DMS153 (cell line): ENCODE results near the gene UBTD2.
"Not testable (repeated sequence)": the region's sequence is repeated elsewhere in the genome, so short reads cannot be mapped to it uniquely, and the experiment has no call there.

ENCODE experiments used
- DNase-seq: peaks from one replicate; lab custom pipeline; 2025; lab: John Stamatoyannopoulos, UW

The UBTD2 gene

DNA sequence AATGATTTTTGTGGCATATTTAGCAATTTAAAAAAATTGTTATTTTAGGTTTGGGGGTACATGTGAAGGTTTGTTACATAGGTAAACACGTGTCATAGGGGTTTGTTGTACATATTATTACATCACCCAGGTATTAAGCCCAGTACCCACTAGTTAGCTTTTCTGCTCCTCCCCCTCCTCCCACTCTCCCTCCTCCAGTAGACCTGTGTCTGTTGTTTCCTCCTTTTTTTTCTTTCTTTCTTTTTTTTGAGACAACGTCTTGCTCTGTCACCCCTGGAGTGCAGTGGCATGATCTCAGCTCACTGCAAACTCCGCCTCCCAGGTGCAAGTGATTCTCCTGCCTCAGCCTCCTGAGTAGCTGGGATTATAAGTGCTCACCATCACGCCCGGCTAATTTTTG is 8.3 kb upstream of the UBTD2 start:
- not testable (repeated sequence) for DNase-seq

DNA sequence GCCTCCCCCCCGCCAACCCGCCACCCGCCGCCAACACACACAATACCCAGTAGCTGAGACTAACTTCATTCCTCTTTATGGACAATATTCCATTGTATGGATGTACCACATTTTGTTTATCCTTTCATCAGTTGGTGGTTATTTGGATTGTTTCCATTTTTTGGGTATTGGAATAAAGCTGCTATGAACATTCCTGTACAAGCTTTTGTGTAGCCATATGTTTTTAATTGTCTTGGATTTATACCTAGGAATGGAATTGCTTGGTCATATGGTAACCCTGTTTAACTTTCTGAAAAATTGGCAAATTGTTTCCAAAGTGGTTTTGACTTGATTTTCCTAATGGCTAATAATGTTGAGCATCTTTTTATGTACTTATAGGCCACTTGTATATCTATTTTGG is 4.9 kb upstream of the UBTD2 start:
- no peak for DNase-seq

DNA sequence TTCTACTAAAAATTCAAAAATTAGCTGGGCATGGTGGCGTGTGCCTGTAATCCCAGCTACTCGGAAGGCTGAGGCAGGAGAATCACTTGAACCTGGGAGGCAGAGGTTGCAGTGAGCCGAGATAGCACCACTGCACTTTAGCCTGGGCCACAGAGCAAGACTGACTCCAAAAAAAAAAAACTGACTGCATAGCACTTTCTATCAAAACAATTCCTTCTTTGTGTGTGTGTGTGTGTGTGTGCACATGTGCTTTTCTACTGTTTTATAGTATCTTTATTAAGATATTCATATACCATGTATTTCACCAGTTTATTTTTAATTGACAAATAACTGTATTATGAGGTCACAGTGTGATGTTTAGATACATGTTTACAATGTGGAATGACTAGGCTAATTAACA is 3.6 kb upstream of the UBTD2 start:
- not testable (repeated sequence) for DNase-seq

DNA sequence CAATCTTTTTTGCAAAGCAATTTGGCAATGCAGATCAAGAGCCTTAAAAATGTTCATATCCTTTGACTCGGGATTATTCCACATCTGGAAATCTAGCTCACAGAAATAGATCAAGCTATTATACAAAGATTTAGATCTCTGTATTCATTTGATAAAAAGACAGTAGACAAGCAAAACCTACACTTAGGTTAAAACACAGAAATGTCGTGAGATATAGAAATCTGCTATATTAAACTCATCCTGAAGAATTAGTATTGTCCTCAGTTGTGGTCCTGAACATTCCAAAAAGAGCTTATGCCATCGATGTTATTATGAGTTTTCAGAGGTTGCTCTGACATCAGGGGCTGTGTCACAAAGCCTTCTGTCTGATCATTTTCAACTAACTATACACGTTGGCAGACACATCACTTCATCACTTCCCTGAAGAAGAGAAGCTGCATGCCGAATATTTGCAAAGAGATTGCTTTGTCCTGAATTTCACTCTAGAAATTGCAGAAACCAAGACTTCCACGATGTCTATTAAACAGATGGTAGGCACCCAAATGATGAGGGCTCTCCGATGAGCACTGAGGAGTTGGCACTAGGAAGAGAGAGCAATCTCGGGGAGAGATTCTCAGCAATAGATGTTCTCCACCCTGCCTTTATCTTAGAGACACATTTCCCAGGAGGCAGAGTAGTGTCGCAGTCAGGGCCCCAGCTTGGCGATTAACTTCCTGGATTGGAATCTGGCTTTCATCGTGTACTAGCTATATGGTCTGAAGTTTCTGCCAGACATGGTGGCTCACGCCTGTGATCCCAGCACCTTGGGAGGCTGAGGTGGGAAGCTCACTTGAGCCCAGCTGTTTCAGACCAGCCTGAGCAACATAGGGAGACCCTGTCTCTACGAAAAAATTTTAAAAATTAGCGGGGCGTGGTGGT is 1.9 kb upstream of the UBTD2 start:
- DNase-seq, result no peak

DNA sequence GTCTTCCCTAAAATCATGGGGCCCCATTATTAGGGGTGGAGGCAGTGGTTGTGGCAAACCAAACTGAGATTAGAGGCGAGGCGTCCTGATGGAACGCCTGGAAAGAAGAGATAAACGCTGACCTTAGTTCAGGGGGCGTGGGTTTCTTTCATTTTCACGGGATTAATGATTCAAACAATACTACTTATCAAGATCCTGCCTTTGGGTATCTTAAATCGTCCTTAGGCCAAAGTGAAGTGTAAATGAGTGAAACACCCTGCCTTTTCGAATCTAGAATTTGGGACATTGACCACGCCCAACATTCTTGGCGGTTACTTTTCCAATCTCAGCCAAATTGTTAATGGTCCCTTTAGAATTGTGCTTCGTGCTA is 1.0 kb upstream of the UBTD2 start:
- DNase-seq, result no peak

DNA sequence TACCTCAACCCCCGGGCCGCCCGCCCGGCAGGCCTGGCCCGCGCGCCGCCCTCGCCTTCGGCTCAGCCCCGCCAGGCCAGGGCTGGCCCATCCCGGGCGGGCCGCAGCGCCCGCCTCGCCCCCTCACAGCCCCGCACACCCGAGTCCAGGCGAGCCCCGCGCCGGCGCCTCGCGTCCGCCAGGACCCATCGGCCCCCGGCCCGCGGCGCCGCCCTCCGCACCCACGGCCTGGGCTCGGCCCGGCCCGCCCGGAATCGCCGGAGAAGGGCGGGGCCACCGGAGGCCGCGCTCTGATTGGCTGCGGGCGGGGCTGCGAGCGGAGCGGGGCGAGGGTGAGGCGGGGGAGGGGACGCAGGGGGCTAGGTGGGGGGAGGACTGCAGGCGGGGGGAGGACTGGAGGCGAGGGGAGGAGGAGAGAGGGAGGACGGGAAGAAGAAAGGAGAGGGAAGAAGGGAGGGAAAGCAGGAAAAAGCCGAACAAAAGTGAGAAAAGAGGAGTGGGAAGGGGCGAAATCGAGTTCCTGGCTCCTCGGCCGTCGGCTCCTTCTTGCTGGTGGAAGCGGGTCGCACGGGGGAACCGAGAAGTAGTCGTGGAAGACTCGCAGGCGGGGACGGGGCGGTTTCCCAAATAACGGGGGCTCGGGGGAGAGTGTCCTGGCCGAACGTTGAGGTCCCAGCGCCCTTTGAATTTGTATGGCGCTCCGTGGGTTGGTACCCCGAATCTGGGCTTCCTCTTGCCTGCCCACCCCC is 472 bp upstream of the UBTD2 start:
- DNase-seq, result peak; percentile 29

DNA sequence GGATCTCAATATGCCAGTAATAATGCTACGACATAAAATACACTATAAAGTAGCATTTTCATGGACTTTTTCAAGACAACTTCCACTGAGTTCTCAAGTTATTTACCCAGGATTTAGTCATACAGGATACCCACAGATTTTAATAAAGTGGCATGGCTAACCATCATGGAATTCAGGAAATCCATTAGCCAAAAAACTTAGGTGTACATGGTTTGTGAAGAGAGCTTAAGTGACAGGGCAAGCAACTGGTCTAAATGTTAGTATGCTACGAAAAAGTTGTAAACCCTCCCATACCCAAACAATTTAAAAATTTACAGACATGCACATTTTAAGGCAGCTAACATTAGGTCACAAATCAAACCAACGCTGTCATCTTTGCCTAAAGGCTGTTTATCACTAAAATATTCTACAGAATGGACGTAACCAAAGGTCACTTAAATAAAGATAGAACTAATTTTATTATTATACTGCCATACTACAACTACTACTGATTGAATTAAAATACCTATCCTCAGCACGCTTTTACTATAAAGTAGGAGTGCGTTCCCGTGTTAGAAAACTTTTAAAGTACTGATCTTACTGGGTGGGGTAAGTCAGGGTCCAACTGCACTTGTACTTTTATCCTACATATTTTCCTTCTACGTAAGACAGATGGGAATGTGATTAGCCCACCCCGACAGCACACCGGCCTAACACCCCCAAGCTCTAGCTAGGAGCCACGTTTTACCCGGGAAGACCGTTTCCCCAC is 1.1 kb downstream of the UBTD2 start:
- DNase-seq, result no peak

DNA sequence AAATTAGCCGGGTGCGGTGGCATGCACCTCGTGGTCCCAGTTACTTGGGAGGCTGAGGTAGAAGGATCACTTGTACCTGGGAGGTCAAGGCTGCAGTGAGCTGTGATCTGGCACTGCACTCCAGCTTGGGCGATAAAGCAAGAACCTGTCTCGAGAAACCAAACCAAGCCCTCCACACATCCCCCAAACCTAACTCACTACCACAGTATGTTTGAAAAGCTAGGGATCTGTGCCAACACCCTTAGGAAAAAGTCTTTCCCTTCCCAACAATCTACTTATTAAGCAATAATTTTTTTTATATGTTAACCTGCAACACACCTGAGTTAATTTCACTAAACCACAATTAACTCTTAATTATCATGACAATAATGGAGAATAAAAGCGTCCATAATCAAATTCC is 2.2 kb downstream of the UBTD2 start:
- DNase-seq, result no peak

DNA sequence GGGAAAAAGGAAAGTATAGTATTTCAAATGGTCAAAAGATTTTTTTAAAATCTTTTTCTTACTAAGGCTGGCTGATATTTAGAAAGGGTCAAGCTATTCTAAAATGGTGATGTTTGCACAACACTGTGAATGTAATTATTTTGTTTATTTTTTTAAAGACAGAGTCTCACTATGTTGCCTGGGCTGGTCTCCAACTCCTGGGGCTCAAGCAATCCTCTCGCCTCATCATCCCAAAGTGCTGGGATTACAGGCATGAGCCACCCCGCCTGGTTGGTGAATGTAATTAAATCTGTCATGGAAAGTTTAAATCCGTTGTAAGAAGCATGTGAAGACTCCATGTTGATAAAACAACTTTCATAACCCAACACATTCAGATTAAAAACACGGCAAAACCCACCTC is 2.6 kb downstream of the UBTD2 start:
- DNase-seq, result no peak

DNA sequence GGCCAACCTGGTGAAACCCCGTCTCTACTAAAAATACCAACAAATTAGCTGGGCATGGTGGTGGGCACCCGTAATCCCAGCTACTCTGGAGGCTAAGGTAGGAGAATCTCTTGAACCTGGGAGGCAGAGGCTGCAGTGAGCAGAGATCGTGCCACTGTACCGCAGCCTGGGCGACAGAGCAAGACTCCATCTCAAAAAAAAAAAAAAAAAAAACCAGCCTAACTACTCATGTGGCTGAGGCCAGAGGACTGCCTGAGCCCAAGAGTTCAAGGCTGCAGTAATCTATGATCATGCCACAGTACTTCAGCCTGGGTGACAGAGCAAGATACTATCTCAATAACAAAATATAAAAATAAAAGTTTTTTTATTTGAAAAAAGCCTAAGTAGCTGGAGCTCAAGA is 3.2 kb downstream of the UBTD2 start:
- no peak for DNase-seq

DNA sequence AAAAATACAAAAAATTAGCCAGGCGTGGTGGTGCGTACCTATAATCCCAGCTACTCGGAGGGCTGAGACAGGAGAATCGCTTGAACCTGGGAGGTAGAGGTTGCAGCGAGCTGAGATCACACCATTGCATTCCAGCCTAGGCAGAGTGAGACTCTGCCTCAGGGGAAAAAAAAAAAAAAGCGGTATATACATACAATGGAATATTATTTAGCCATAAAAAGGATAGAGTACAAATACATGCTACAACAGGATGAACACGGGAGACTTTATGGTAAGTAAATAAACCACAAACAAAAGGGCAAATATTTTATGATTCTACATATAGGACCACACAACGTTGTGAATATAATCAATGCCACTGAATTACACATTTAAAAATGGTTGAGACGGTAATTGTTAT is 5.2 kb downstream of the UBTD2 start:
- no peak for DNase-seq

DNA sequence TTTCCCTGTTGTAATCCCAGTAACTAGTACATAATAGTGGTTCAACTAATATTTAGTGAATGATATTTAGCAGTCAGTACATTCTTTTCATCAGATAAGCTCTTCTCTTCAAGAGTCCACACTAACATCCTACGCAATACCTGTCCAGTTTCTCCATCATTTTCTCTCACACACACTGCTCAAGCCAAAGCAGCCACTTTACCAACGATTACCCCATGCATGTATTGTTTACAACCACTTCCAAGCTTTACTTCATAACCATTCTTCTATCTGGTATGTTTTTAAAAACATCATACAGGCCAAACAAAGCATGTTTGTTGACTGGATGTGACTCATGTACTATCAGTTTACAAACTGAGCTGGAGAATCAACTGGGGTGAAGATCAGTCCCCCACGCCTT is 7.3 kb downstream of the UBTD2 start:
- DNase-seq, result no peak

DNA sequence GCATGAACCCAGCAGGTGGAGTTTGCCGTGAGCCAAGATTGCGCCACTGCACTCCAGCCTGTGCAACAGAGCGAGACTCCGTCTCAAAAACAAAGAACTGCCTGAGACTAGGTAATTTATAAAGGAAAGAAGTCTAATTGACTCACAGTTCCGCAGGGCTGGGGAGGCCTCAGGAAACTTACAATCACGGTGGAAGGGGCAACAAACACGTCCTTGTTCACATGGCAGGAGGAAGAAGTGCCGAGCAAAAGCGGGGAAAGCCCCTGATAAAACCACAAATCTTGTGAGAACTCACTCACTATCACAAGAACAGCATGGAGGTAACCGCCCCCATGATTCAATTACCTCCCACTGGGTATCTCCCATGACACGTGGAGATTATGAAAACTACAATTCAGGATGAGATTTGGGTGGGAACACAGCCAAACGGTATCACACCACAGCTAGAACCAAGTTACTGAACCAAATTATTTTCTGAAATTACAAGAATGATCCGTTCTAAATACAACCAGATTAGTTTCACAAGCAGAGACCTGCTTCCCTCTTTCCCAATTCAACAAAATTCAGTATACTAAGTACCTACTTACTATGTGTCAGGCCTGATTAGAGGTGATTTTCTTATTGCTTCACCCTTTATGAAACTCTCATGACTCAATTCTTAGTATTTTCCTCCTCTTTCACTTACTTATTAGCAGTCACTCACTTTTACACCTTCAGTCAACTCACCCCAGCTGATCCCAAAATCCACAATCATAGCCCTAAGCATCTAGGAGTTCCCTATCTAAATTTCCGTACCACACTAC is 8.4 kb downstream of the UBTD2 start:
- no peak for DNase-seq

DNA sequence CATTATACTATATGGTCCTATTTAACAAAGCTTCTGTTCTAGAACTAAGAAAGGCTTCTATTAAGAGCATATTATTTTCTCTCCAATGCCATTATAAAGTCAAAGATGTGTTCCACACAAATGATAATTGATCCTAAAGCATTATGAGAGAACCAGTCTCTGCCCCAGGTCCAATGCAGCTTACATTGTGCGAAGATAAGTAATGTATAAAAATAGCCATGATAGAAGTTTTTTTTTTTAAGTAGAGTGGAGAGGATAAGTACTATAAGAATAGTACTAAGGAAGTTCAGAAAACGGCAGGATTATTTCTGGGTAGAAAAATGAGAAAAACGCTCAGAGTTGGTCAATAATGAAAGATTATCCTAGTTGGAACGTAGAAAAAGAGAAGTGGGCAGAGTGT is 15.6 kb downstream of the UBTD2 start:
- DNase-seq, result no peak

DNA sequence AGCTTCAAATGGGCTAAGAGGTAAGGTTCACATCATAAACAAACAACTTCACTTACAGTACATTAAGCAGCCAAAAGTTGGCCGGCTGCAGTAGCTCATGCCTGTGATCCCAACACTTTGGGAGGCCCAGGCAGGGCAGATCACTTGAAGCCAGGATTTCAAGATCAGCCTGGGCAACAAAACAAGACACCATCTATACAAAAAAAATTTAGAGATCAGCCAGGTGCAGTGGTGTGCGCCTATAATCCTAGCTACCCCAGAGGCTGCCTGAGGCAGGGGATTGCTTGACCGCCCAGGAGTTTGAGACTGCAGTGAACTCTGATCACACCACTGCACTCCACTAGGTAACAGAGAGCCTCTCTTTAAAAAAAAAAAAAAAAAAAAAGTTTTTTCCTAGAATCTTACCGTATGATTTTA is 16.9 kb downstream of the UBTD2 start:
- no peak for DNase-seq

DNA sequence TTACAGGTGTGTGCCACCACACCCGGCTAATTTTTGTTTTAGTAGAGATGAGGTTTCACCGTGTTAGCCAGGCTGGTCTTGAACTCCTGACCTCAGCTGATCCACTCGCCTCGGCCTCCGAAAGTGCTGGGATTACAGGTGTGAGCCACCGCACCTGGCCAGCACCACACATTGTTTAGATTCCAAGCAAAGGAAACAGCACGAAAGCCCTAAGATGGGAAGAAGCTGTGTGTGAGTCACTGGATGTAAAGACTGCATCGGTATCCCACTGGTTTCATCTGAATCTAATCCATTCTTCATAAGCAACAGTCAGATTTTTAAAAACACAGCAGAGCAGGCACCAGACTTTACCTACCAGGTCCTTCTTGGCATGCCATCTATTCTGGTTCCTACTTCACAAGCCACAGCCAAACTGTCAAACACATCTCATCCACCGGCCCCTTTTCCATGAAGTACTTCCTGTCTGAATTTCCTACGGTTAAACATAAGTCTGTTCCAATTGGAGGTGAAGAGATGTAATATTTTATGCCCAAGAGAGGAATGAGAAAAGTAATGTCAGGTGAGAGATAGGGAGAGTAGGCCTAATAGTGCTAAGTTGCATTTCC is 17.4 kb downstream of the UBTD2 start:
- no peak for DNase-seq

DNA sequence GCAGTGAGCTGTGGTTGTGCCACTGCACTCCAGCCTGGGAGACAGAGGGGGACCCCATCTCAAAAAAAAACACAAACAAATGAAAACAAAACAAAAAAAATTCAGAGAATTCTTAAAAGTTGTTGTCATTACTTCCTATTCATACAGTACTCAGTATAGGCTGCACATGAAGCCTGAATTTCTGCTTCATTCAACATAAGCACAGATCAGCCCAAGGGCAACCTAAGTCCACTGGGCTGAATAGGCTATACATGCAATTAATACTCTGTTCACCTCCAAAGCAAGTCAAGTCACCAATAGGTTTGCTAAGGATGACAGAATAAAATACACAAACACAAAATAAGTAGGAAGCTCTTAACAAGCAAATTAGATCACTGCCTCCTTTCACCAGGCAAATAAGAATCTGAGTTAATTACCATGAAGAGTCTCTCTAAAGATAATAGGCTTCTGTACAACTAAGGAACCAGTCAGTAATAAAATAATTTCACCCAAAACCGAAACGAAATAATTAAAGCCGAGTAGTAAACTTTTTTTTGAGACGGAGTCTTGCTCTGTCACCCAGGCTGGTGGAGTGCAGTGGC is 18.7 kb downstream of the UBTD2 start:
- DNase-seq, result no peak

DNA sequence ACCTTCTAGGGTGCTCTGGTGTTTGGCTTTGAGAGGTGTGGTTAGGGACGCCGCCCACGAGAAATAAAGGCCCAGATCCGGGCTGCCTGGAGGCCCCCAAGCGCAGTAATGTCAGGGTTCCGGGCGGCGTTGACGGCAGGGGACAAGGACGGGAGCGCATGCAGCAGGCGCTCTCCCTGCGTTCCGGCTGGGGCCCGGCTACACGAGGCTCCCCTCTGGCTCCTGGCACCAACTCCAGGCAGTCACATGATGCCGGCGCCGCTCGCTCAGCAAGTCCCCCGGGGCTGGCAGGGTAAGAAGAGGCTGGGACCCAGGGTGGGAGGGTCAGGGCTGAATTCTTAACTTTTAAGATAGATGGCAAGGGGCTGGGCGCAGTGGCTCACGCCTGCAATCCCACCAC is 28.1 kb downstream of the UBTD2 start:
- DNase-seq, result no peak

DNA sequence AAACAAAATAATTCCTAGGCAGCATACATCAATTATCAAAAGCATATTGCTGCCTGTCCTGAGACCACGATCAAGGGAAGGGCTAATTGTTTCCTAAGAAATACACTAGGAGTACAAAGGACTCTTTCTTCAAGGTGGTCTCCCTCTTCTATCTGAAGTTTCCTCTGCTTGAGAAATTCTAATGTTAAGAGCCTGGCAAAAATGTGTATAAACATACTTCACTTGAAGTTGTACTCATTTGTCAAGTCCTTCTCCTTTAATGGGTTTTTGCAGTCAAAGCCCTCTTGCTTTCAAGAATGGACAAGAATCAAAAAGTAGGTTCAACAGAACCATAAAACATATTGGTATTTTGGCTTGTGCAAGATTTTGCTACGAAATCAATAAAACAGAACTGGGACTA is 31.1 kb downstream of the UBTD2 start:
- no peak for DNase-seq

DNA sequence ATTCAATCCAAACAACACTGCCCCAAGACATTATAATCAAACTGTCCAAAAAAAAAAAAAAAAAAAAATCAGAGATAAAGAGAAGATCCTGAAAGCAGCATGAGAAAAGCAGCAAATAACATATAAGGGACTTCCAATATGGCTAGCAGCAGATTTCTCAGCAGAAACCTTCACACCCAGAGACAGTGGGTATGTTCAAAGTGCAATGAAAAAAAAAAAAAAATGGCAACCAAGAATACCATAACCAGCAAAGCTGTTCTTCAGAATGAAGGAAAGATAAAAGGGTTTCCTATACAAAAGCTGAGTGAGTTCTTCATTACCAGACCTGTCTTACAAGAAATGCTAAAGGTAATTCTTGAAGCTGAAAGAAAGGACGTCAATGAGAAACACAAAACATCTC is 32.1 kb downstream of the UBTD2 start:
- no peak for DNase-seq

DNA sequence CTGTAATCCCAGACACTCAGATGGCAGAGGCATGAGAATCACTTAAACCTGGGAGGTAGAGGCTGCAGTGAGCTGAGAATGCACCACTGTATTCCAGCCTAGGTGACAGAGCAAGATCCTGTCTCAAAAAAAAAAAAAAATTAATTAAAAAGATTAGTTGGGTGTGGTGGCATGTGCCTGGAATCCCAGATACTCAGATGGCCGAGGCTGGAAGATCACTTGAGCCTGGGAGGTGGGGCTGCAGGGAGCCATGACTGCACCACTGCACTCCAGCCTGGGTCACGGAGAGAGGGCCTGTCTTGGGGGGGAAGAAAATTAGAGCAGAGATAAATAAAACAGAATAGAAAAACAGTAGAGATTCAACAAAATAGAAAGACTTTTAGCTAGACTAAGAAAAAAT is 34.9 kb downstream of the UBTD2 start:
- DNase-seq, result no peak
